Kidney (tissue), 14 donors: ENCODE results near the gene DISP3. TPM values are rescaled to one million over a fixed set of nuclear protein-coding genes. Genes with fewer than 3 reads are reported as not detected.

Source experiments
- DNase-seq, 5 donors: peaks; one replicate each; pipeline ENCODE4 v3.0.0-alpha.2; 2013 to 2020
- FAIRE-seq: peaks from 2 replicates; lab custom pipeline; 2012; peaks lifted over from hg19 to GRCh38; lab: Jason Lieb, UNC
- H3K27ac ChIP-seq, 2 donors: one replicate each; pipeline ENCODE4 v1.7.0; 2013; ENCODE audit warnings: low read depth in 2 of 2, low read length in 2 of 2, inconsistent platforms in 1 of 2
- H3K27me3 ChIP-seq: one replicate; pipeline ENCODE4 v1.7.1; 2013; ENCODE audit warnings: low read length, inconsistent platforms; ENCODE audit not compliant: control insufficient read depth, insufficient read depth
- H3K36me3 ChIP-seq, 3 donors: one replicate each; pipeline versions ENCODE4 v1.7.0 to v1.7.1; 2013; ENCODE audit warnings: low read length in 3 of 3, control low read depth in 1 of 3, inconsistent platforms in 1 of 3; ENCODE audit not compliant: insufficient read depth in 3 of 3, control insufficient read depth in 2 of 3
- H3K4me1 ChIP-seq, 3 donors: one replicate each; pipeline versions ENCODE4 v1.7.0 to v1.7.1; 2013; ENCODE audit warnings: low read length in 3 of 3, inconsistent platforms in 1 of 3, low read depth in 1 of 3; ENCODE audit not compliant: control insufficient read depth in 2 of 3, insufficient read depth in 2 of 3
- H3K4me3 ChIP-seq, 3 donors: one replicate each; pipeline versions ENCODE4 v1.7.0 to v1.8.1; 2013; ENCODE audit warnings: low read length in 3 of 3, control low read depth in 1 of 3, inconsistent platforms in 1 of 3
- H3K9ac ChIP-seq, 3 donors: one replicate each; pipeline versions ENCODE4 v1.7.0 to v1.7.1; 2013; ENCODE audit warnings: low read length in 3 of 3, control low read depth in 1 of 3, inconsistent platforms in 1 of 3
- H3K9me3 ChIP-seq, 3 donors: one replicate each; pipeline versions ENCODE4 v1.7.0 to v1.7.1; 2013; ENCODE audit warnings: low read length in 3 of 3, control low read depth in 1 of 3, inconsistent platforms in 1 of 3; ENCODE audit not compliant: control insufficient read depth in 2 of 3, insufficient read depth in 1 of 3
- CTCF ChIP-seq: IDR thresholded peaks from 3 replicates; pipeline ENCODE4 v1.5.1; 2012; ENCODE audit warnings: mild to moderate bottlenecking, moderate library complexity, borderline replicate concordance; ENCODE audit not compliant: insufficient read depth; ENCODE audit errors: extremely low read depth
- intact Hi-C: fragments of 100-400 bp; cut with DNase I; formaldehyde crosslinking; loops from one replicate; pipeline ENCODE4 v1.11.1; 2022
- polyA plus RNA-seq: library from polyadenylated mRNA; stranded (reverse); fragments of 350-450 nt; fragmentation: Illumina TruSeq; extraction: RNeasy Lipid Tissue Mini Kit (QIAGEN cat#74804); gene quantifications from one replicate; pipeline ENCODE4 v1.2.3, GENCODE V29; 2014; ENCODE audit warnings: low read depth, low replicate concordance; ENCODE audit not compliant: insufficient read depth
- total RNA-seq: library from RNA; stranded (reverse); fragmentation: NEBNext Ultra II Directional; extraction: Animal tissue kit (Norgen Biotek cat#: 25700); gene quantifications from one replicate; pipeline ENCODE4 v1.2.1, GENCODE V29; 2021
- donor health status: control.
- donor health status: control.
- donor health status: control.
- donor health status: control.
- donor health status: control.
- donor health status: DM: yes; HTN: yes; CAD: no.
- donor health status: Normal renal cell carcinoma (clear cell type).

DISP3 gene
- total and polyA plus RNA-seq, 2 donors from 2014 or later = 0.19 TPM; not detected in 1

- H3K9ac ChIP-seq = no peak overlapping the region
- no peak overlapping the region for H3K4me3 ChIP-seq
- H3K4me1 ChIP-seq = no peaks in the 10 kb centered on the region
- TF ChIP-seq CTCF = no peak
- FAIRE-seq = no peak
- no peaks in the 10 kb centered on the region for H3K9me3 ChIP-seq
- peaks cover 3% of the 10 kb centered on the region for H3K27me3 ChIP-seq
- intact Hi-C loops = no loop called here
- H3K27ac ChIP-seq = no peak overlapping the region
- peak in 4 of 5 donors; percentile 63 to 73 (median 66) for DNase-seq
- H3K36me3 ChIP-seq = no peaks in the 10 kb centered on the region
Observed at GRCh38 chr1:11458811-11459275, 20.1 kb upstream of the DISP3 start.

- no peak for TF ChIP-seq CTCF
- Histone ChIP-seq H3K27me3 (no peaks in the 10 kb centered on the region), H3K36me3 (no peaks in the 10 kb centered on the region), H3K4me1 (no peaks in the 10 kb centered on the region), H3K27ac (no peak overlapping the region), H3K9me3 (no peaks in the 10 kb centered on the region), H3K4me3 (no peak overlapping the region), H3K9ac (no peak overlapping the region)
- no peak for DNase-seq
- FAIRE-seq = no peak
- intact Hi-C loops = no loop called here
Observed at GRCh38 chr1:11461531-11462137, 17.3 kb upstream of the DISP3 start.

- Histone ChIP-seq H3K9ac (no peak overlapping the region), H3K9me3 (no peaks in the 10 kb centered on the region), H3K27ac (no peak overlapping the region), H3K27me3 (no peaks in the 10 kb centered on the region), H3K36me3 (no peaks in the 10 kb centered on the region), H3K4me1 (no peaks in the 10 kb centered on the region), H3K4me3 (no peak overlapping the region)
- DNase-seq (peak in 3 of 5 donors; percentile 14 to 56 (median 25)), FAIRE-seq (no peak)
- intact Hi-C loops = no loop called here
- TF ChIP-seq CTCF = no peak
Observed at GRCh38 chr1:11462224-11462923, 16.6 kb upstream of the DISP3 start.
